SK-N-SH treated with all-trans-retinoic acid at 6 μM for 48 hours (cell line): ENCODE results near the gene GATAD2A.

ENCODE experiments used
- ATAC-seq: fragments of 200-7000 bp; cut with Tn5 transposase; 3 replicates; pipeline ENCODE4 v1.9.1; 2020; ENCODE audit warnings: mild to moderate bottlenecking, moderate library complexity
- ARNTL ChIP-seq: fragments of 450-650 bp; formaldehyde crosslinking; IDR thresholded peaks from 2 replicates; pipeline ENCODE4 v1.5.0; 2020; ENCODE audit warnings: low read depth, mild to moderate bottlenecking, moderate library complexity, borderline replicate concordance
- BACH2 ChIP-seq: fragments of 250-450 bp; sonication (Bioruptor Pico); IDR thresholded peaks from 2 replicates; pipeline ENCODE4 v1.9.0; 2021; ENCODE audit warnings: mild to moderate bottlenecking, borderline replicate concordance
- CSDC2 ChIP-seq: fragments of 250-450 bp; sonication (Bioruptor Pico); IDR thresholded peaks from 2 replicates; pipeline ENCODE4 v1.5.0; 2020; ENCODE audit warnings: mild to moderate bottlenecking, moderate library complexity
- CSRNP3 ChIP-seq: fragments of 250-450 bp; sonication (Bioruptor Pico); IDR thresholded peaks from 2 replicates; pipeline ENCODE4 v1.5.1; 2021; ENCODE audit warnings: mild to moderate bottlenecking, moderate library complexity
- ESRRG ChIP-seq: fragments of 250-450 bp; sonication (Bioruptor Pico); IDR thresholded peaks from 2 replicates; pipeline ENCODE4 v1.6.1; 2021; ENCODE audit warnings: mild to moderate bottlenecking
- GLIS3 ChIP-seq: fragments of 250-450 bp; sonication (Bioruptor Pico); IDR thresholded peaks from 2 replicates; pipeline ENCODE4 v1.5.0; 2020; ENCODE audit warnings: mild to moderate bottlenecking, moderate library complexity
- ISL1 ChIP-seq: fragments of 250-450 bp; sonication (Bioruptor Pico); IDR thresholded peaks from 2 replicates; pipeline ENCODE4 v2.1.2; 2022; ENCODE audit warnings: mild to moderate bottlenecking, moderate library complexity
- OSR1 ChIP-seq: fragments of 250-450 bp; sonication (Bioruptor Pico); IDR thresholded peaks from 2 replicates; pipeline ENCODE4 v1.8.0; 2022; ENCODE audit warnings: moderate library complexity, mild to moderate bottlenecking, inconsistent platforms
- POU6F1 ChIP-seq: fragments of 250-450 bp; sonication (Bioruptor Pico); IDR thresholded peaks from 2 replicates; pipeline ENCODE4 v1.8.0; 2021; ENCODE audit warnings: low read depth, mild to moderate bottlenecking, moderate library complexity, borderline replicate concordance
- PPARA ChIP-seq: fragments of 250-450 bp; sonication (Bioruptor Pico); IDR thresholded peaks from 2 replicates; pipeline ENCODE4 v1.5.0; 2020; ENCODE audit warnings: mild to moderate bottlenecking, borderline replicate concordance
- SNAI2 ChIP-seq: fragments of 250-450 bp; sonication (Bioruptor Pico); IDR thresholded peaks from 2 replicates; pipeline ENCODE4 v1.5.0; 2020; ENCODE audit warnings: mild to moderate bottlenecking, moderate library complexity
- TCF4 ChIP-seq: fragments of 250-450 bp; sonication (Bioruptor Pico); IDR thresholded peaks from 2 replicates; pipeline ENCODE4 v1.8.0; 2021; ENCODE audit warnings: mild to moderate bottlenecking, moderate library complexity, borderline replicate concordance
- TOX ChIP-seq: fragments of 250-450 bp; sonication (Bioruptor Pico); IDR thresholded peaks from 2 replicates; pipeline ENCODE4 v1.8.0; 2021; ENCODE audit warnings: mild to moderate bottlenecking, moderate library complexity, borderline replicate concordance
- TSHZ2 ChIP-seq: fragments of 250-450 bp; sonication (Bioruptor Pico); IDR thresholded peaks from 2 replicates; pipeline ENCODE4 v1.5.0; 2020; ENCODE audit warnings: mild to moderate bottlenecking, moderate library complexity
- ZC3H10 ChIP-seq: fragments of 250-450 bp; sonication (Bioruptor Pico); IDR thresholded peaks from 2 replicates; pipeline ENCODE4 v1.5.1; 2021; ENCODE audit warnings: mild to moderate bottlenecking, moderate library complexity
- ZFP3 ChIP-seq: fragments of 250-450 bp; sonication (Bioruptor Pico); IDR thresholded peaks from 2 replicates; pipeline ENCODE4 v1.5.0; 2020; ENCODE audit warnings: mild to moderate bottlenecking, moderate library complexity
- ZFP30 ChIP-seq: fragments of 450-650 bp; formaldehyde crosslinking; IDR thresholded peaks from 2 replicates; pipeline ENCODE4 v1.5.0; 2022; ENCODE audit warnings: mild to moderate bottlenecking, moderate library complexity
- ZNF70 ChIP-seq: fragments of 450-650 bp; formaldehyde crosslinking; IDR thresholded peaks from 2 replicates; pipeline ENCODE4 v1.5.0; 2020; ENCODE audit warnings: mild to moderate bottlenecking, moderate library complexity
- ZNF8 ChIP-seq: fragments of 450-650 bp; formaldehyde crosslinking; IDR thresholded peaks from 2 replicates; pipeline ENCODE4 v1.5.0; 2020; ENCODE audit warnings: mild to moderate bottlenecking, moderate library complexity
- TF ChIP-seq, protein P1 (sequence below): fragments of 250-450 bp; sonication (Bioruptor Pico); IDR thresholded peaks from 2 replicates; pipeline ENCODE4 v1.5.1; 2020; ENCODE audit warnings: low read depth, mild to moderate bottlenecking, moderate library complexity

GATAD2A gene

GRCh38 chr19:19410553-19411550 lies 5.4 kb downstream of the GATAD2A start (continued):
- TF ChIP-seq, protein P1, sequence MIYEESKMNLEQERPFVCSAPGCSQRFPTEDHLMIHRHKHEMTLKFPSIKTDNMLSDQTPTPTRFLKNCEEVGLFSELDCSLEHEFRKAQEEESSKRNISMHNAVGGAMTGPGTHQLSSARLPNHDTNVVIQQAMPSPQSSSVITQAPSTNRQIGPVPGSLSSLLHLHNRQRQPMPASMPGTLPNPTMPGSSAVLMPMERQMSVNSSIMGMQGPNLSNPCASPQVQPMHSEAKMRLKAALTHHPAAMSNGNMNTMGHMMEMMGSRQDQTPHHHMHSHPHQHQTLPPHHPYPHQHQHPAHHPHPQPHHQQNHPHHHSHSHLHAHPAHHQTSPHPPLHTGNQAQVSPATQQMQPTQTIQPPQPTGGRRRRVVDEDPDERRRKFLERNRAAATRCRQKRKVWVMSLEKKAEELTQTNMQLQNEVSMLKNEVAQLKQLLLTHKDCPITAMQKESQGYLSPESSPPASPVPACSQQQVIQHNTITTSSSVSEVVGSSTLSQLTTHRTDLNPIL, result no peak
- TF ChIP-seq ARNTL (CRISPR knock-in tag), result no peak

DNA sequence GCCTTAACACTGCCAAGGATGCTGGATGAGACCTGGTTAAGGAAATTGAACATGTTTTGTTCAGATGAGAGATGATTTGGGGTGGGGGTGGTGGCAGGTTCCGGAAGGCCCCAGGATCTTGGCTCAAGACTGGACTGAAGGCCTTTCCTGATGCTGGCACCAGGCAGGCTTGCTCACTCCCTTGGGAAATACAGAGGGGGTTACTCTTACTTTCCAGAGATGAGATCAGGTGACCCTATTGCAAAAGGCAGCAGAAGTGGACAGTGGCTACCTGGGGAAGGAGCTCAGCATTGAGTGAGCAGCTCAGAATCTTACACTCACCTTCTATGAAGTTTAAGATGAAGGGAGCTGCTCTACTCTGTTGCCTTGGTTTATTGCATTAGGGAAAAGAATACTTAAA lies 10.8 kb downstream of the GATAD2A start:
- TF ChIP-seq ISL1 (CRISPR knock-in tag) (no peak), ZFP3 (CRISPR knock-in tag) (no peak), PPARA (CRISPR knock-in tag) (no peak), ZC3H10 (CRISPR knock-in tag) (no peak), POU6F1 (no peak), ZFP30 (CRISPR knock-in tag) (no peak), TOX (CRISPR knock-in tag) (no peak), ZNF70 (CRISPR knock-in tag) (no peak), BACH2 (no peak), TSHZ2 (CRISPR knock-in tag) (no peak), ZNF8 (CRISPR knock-in tag) (no peak), CSRNP3 (CRISPR knock-in tag) (no peak), CSDC2 (CRISPR knock-in tag) (no peak), SNAI2 (no peak), ESRRG (no peak), OSR1 (CRISPR knock-in tag) (no peak), TCF4 (CRISPR knock-in tag) (no peak), GLIS3 (no peak)
- TF ChIP-seq, protein P1, result no peak
- ATAC-seq, result no peak

- ATAC-seq, result no peak
- TF ChIP-seq TSHZ2 (CRISPR knock-in tag) (no peak), ZFP3 (CRISPR knock-in tag) (no peak)
Observed at GRCh38 chr19:19417046-19417445, 11.6 kb downstream of the GATAD2A start.
